Gastrocnemius medialis (tissue), 4 donors: ENCODE data around the gene MTRFR.

ENCODE experiments used
- POLR2A ChIP-seq, 2 donors: fragments of 450-650 bp; IDR thresholded peaks; one replicate each; pipeline ENCODE4 v1.6.1; 2017; ENCODE audit warnings: antibody characterized with exemption in 2 of 2, mild to moderate bottlenecking in 2 of 2, moderate library complexity in 2 of 2
- TF ChIP-seq, protein P1 (sequence below), 5 experiments: fragments of 450-650 bp in 3 of 5; fragments of 200-600 bp in 2 of 5; sonication (generic) in 2 of 5; IDR thresholded peaks in 4 of 5; conservative IDR thresholded peaks in 1 of 5; 1 replicate in 4 of 5; 2 replicates in 1 of 5; pipeline ENCODE4 v1.5.1; 2016 to 2019; ENCODE audit warnings: antibody characterized with exemption in 5 of 5, mild to moderate bottlenecking in 3 of 5, moderate library complexity in 3 of 5

DNA sequence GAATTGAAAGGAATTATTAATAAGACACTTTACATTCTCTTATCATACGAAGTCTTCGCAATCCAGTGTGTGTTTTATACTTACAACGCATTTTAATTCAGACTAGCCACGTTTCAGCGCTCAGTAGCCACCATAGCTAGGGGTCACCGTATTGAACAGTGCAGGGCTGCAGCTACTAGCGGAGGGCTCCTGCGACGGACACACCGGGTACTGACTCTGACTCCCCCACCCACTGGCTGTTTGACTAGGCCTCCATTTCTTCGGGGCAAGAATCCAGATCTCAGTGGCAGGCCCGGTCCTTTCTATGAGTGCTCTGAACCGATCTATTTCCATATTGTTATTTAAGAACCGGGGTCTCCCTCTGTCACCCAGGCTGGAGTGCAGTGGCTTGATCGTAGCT, 39.9 kb downstream of the MTRFR start:
- TF ChIP-seq, protein P1, sequence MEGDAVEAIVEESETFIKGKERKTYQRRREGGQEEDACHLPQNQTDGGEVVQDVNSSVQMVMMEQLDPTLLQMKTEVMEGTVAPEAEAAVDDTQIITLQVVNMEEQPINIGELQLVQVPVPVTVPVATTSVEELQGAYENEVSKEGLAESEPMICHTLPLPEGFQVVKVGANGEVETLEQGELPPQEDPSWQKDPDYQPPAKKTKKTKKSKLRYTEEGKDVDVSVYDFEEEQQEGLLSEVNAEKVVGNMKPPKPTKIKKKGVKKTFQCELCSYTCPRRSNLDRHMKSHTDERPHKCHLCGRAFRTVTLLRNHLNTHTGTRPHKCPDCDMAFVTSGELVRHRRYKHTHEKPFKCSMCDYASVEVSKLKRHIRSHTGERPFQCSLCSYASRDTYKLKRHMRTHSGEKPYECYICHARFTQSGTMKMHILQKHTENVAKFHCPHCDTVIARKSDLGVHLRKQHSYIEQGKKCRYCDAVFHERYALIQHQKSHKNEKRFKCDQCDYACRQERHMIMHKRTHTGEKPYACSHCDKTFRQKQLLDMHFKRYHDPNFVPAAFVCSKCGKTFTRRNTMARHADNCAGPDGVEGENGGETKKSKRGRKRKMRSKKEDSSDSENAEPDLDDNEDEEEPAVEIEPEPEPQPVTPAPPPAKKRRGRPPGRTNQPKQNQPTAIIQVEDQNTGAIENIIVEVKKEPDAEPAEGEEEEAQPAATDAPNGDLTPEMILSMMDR (IDR thresholded peaks at IDR 0.05 in 4 of 5, conservative IDR thresholded peaks at IDR 0.05 in 1 of 5), result no peak
- TF ChIP-seq POLR2A (IDR thresholded peaks at IDR 0.05), result no peak
